PC-3 (cell line): ENCODE results near the gene BLOC1S1.

Experiments used
- EZH2 ChIP-seq: fragments of 300-600 bp; sonication (generic); IDR thresholded peaks from one replicate; pipeline ENCODE4 v1.6.1; 2017; ENCODE audit warnings: antibody characterized with exemption, mild to moderate bottlenecking, low read length; ENCODE audit not compliant: unreplicated experiment
- TF ChIP-seq, protein P1 (sequence below): fragments of 300-600 bp; sonication (generic); conservative IDR thresholded peaks from 2 replicates; pipeline ENCODE4 v1.5.1; 2017; ENCODE audit warnings: antibody characterized with exemption, low read depth, mild to moderate bottlenecking, low read length

- TF ChIP-seq EZH2 = no peak
- TF ChIP-seq, protein P1, sequence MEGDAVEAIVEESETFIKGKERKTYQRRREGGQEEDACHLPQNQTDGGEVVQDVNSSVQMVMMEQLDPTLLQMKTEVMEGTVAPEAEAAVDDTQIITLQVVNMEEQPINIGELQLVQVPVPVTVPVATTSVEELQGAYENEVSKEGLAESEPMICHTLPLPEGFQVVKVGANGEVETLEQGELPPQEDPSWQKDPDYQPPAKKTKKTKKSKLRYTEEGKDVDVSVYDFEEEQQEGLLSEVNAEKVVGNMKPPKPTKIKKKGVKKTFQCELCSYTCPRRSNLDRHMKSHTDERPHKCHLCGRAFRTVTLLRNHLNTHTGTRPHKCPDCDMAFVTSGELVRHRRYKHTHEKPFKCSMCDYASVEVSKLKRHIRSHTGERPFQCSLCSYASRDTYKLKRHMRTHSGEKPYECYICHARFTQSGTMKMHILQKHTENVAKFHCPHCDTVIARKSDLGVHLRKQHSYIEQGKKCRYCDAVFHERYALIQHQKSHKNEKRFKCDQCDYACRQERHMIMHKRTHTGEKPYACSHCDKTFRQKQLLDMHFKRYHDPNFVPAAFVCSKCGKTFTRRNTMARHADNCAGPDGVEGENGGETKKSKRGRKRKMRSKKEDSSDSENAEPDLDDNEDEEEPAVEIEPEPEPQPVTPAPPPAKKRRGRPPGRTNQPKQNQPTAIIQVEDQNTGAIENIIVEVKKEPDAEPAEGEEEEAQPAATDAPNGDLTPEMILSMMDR = no peak
Observed at GRCh38 chr12:55760663-55761062, 44.8 kb downstream of the BLOC1S1 start.
